ENCODE data around the gene UNKL.

UNKL gene

GRCh38 chr16:1407753-1408152 lies 6.8 kb downstream of the UNKL start:
- TF ChIP-seq CTCF (IDR thresholded peaks at IDR 0.05; ENCODE audit: extremely low read depth, missing control alignments), result no peak

GRCh38 chr16:1403733-1404132 lies 10.8 kb downstream of the UNKL start:
- no peak for DNase-seq (ENCODE audit: low spot score)
- no peak for TF ChIP-seq CTCF (IDR thresholded peaks at IDR 0.05; ENCODE audit: extremely low read depth, missing control alignments)

More at GRCh38 chr16:1407753-1408152, 6.8 kb downstream of the UNKL start:
- no peak for DNase-seq (ENCODE audit: low spot score)

- TF ChIP-seq CTCF (IDR thresholded peaks at IDR 0.05; ENCODE audit: extremely low read depth, missing control alignments), result no peak
- no peak for DNase-seq (ENCODE audit: low spot score)
Measured at GRCh38 chr16:1403036-1403435, 11.5 kb downstream of the UNKL start.

GRCh38 chr16:1401758-1402154 lies 12.7 kb downstream of the UNKL start:
- no peak for TF ChIP-seq CTCF (IDR thresholded peaks at IDR 0.05; ENCODE audit: extremely low read depth, missing control alignments)
- DNase-seq (ENCODE audit: low spot score), result no peak

- TF ChIP-seq CTCF (IDR thresholded peaks at IDR 0.05; ENCODE audit: extremely low read depth, missing control alignments), result no peak
Measured at GRCh38 chr16:1401061-1401757, 13.3 kb downstream of the UNKL start.

GRCh38 chr16:1398826-1399581 lies 15.5 kb downstream of the UNKL start:
- no peak for DNase-seq (ENCODE audit: low spot score)
- TF ChIP-seq CTCF (IDR thresholded peaks at IDR 0.05; ENCODE audit: extremely low read depth, missing control alignments), result no peak

More at GRCh38 chr16:1401061-1401757, 13.3 kb downstream of the UNKL start:
- no peak for DNase-seq (ENCODE audit: low spot score)

- TF ChIP-seq CTCF (IDR thresholded peaks at IDR 0.05; ENCODE audit: extremely low read depth, missing control alignments), result no peak
- DNase-seq (ENCODE audit: low spot score), result no peak
Measured at GRCh38 chr16:1398351-1398750, 16.2 kb downstream of the UNKL start.
